HepG2 (cell line): Measurements from ENCODE around the gene TULP3. TPM values are rescaled to one million over a fixed set of nuclear protein-coding genes. Genes with fewer than 3 reads are reported as not detected.

Experiments
- ATF7 ChIP-seq, 2 experiments: fragments of 450-650 bp in 1 of 2; sonication (generic) in 1 of 2; formaldehyde crosslinking in 1 of 2; IDR thresholded peaks; 2 replicates each; pipeline versions ENCODE4 v1.4.0 to v1.6.1; 2016 to 2020; ENCODE audit warnings: antibody characterized with exemption in 1 of 2, mild to moderate bottlenecking in 1 of 2, missing genetic modification reagents in 1 of 2
- ATF7-NPFF ChIP-seq: sonication (generic); formaldehyde crosslinking; IDR thresholded peaks from 2 replicates; pipeline ENCODE4 v1.8.1; 2023; ENCODE audit warnings: mild to moderate bottlenecking, low read depth, missing genetic modification reagents, moderate library complexity
- CHD4 ChIP-seq: fragments of 200-600 bp; sonication (generic); IDR thresholded peaks from 2 replicates; pipeline ENCODE4 v1.7.0; 2017; ENCODE audit warnings: mild to moderate bottlenecking, low read length, borderline replicate concordance
- ERF ChIP-seq: IDR thresholded peaks from 2 replicates; pipeline ENCODE4 v1.6.1; 2018; ENCODE audit warnings: missing biosample characterization, missing genetic modification reagents
- JDP2 ChIP-seq: sonication (generic); formaldehyde crosslinking; IDR thresholded peaks from 2 replicates; pipeline ENCODE4 v1.8.1; 2022; ENCODE audit warnings: missing genetic modification reagents, borderline replicate concordance
- MAX ChIP-seq: IDR thresholded peaks from 2 replicates; pipeline ENCODE4 v1.6.1; 2012; ENCODE audit warnings: inconsistent platforms
- MBD4 ChIP-seq: IDR thresholded peaks from 2 replicates; pipeline ENCODE4 v1.6.1; 2012; ENCODE audit warnings: low read length, inconsistent platforms, borderline replicate concordance
- MEIS1 ChIP-seq: sonication (generic); formaldehyde crosslinking; IDR thresholded peaks from 2 replicates; pipeline ENCODE4 v1.9.0; 2021; ENCODE audit warnings: mild to moderate bottlenecking, missing genetic modification reagents, moderate library complexity, borderline replicate concordance
- RARA ChIP-seq: IDR thresholded peaks from 2 replicates; pipeline ENCODE4 v1.6.1; 2016; ENCODE audit warnings: missing genetic modification reagents, missing compliant biosample characterization
- SALL1 ChIP-seq: sonication (generic); formaldehyde crosslinking; IDR thresholded peaks from 2 replicates; pipeline ENCODE4 v1.8.0; 2022; ENCODE audit warnings: mild to moderate bottlenecking, missing genetic modification reagents
- SIN3B ChIP-seq: fragments of 150-350 bp; IDR thresholded peaks from 2 replicates; pipeline ENCODE4 v1.6.1; 2014; ENCODE audit warnings: low read length
- SNAPC5 ChIP-seq: sonication (generic); formaldehyde crosslinking; IDR thresholded peaks from 2 replicates; pipeline ENCODE4 v1.8.1; 2023; ENCODE audit warnings: mild to moderate bottlenecking, missing genetic modification reagents, borderline replicate concordance
- SP1 ChIP-seq, 2 experiments: fragments of 450-650 bp in 1 of 2; sonication (generic) in 1 of 2; formaldehyde crosslinking in 1 of 2; IDR thresholded peaks; 2 replicates each; pipeline versions ENCODE4 v1.4.0 to v1.6.1; 2016 to 2020; ENCODE audit warnings: missing genetic modification reagents in 1 of 2
- TFDP1 ChIP-seq: IDR thresholded peaks from 2 replicates; pipeline ENCODE4 v1.6.1; 2016; ENCODE audit warnings: missing compliant biosample characterization, missing genetic modification reagents, borderline replicate concordance
- ZNF142 ChIP-seq: sonication (generic); formaldehyde crosslinking; IDR thresholded peaks from 2 replicates; pipeline ENCODE4 v1.4.0; 2020; ENCODE audit warnings: missing genetic modification reagents
- ZNF24 ChIP-seq: fragments of 450-650 bp; IDR thresholded peaks from 2 replicates; pipeline ENCODE4 v1.6.1; 2017; ENCODE audit warnings: antibody characterized with exemption, mild to moderate bottlenecking
- ZNF296 ChIP-seq: sonication (generic); formaldehyde crosslinking; conservative IDR thresholded peaks from 2 replicates; pipeline ENCODE4 v1.5.0; 2020; ENCODE audit warnings: mild to moderate bottlenecking, missing genetic modification reagents
- ZNF550 ChIP-seq: sonication (generic); formaldehyde crosslinking; IDR thresholded peaks from 2 replicates; pipeline ENCODE4 v1.4.0; 2020; ENCODE audit warnings: mild to moderate bottlenecking, missing genetic modification reagents, borderline replicate concordance
- ZNF562 ChIP-seq: sonication (generic); formaldehyde crosslinking; IDR thresholded peaks from 2 replicates; pipeline ENCODE4 v1.8.0; 2022; ENCODE audit warnings: missing genetic modification reagents, borderline replicate concordance
- ZNF607 ChIP-seq: sonication (generic); formaldehyde crosslinking; IDR thresholded peaks from 2 replicates; pipeline ENCODE4 v1.5.1; 2020; ENCODE audit warnings: missing genetic modification reagents, mild to moderate bottlenecking, borderline replicate concordance
- ZNF644 ChIP-seq: IDR thresholded peaks from 2 replicates; pipeline ENCODE4 v1.6.1; 2016; ENCODE audit warnings: low read depth
- ZNF672 ChIP-seq: sonication (generic); formaldehyde crosslinking; IDR thresholded peaks from 2 replicates; pipeline ENCODE4 v1.8.1; 2022; ENCODE audit warnings: missing genetic modification reagents
- polyA plus RNA-seq, 8 experiments: library from polyadenylated mRNA; depleted of rRNA in 3 of 8; stranded (reverse) in 7 of 8; unstranded in 1 of 8; fragments of >200 nt; fragmentation: Illumina TruSeq in 4 of 8; extraction: Trizol in 4 of 8; gene quantifications; 2 replicates each; pipeline versions ENCODE4 v1.2.1 to v1.2.3, GENCODE V29; 2011 to 2016; ENCODE audit warnings: low read depth in 4 of 8, missing spikeins in 1 of 8, mixed read lengths in 1 of 8; ENCODE audit not compliant: insufficient read depth in 1 of 8
- total RNA-seq, 5 experiments: library from RNA; depleted of rRNA; stranded (reverse); fragments of >200 nt; fragmentation: Illumina TruSeq; extraction: Trizol; gene quantifications; 2 replicates each; pipeline ENCODE4 v1.2.3, GENCODE V29; 2016; ENCODE audit warnings: low read depth in 1 of 5

TULP3 gene
- total and polyA plus RNA-seq, 2 of the 13 experiments (the other 11 are each of a cell fraction or from before 2014, with no cell fraction given), result 11.2 to 13.2 TPM

- TF ChIP-seq MEIS1 (CRISPR knock-in tag) (no peak), ZNF607 (CRISPR knock-in tag) (no peak), SIN3B (peak; percentile 95), ATF7-NPFF (CRISPR knock-in tag) (peak; percentile 70; the same call in 1 of the 2 replicates), ERF (no peak), MBD4 (no peak), MAX (peak; percentile 83), JDP2 (CRISPR knock-in tag) (no peak), RARA (CRISPR knock-in tag) (no peak), ATF7 (IDR thresholded peaks at IDR 0.05) (no peak), ATF7 (CRISPR knock-in tag; IDR thresholded peaks at IDR 0.05) (no peak), SP1 (IDR thresholded peaks at IDR 0.05) (no peak), SP1 (CRISPR knock-in tag; IDR thresholded peaks at IDR 0.05) (no peak), SNAPC5 (CRISPR knock-in tag) (peak; percentile 46; the same call in 1 of the 2 replicates), ZNF24 (no peak), CHD4 (no peak), ZNF562 (CRISPR knock-in tag) (no peak), TFDP1 (CRISPR knock-in tag) (peak; percentile 97), ZNF142 (CRISPR knock-in tag) (peak; percentile 34; the same call in 1 of the 2 replicates), SALL1 (CRISPR knock-in tag) (no peak; the same call in none of the 2 replicates), ZNF672 (no peak), ZNF296 (CRISPR knock-in tag) (peak; percentile 59; the same call in 1 of the 2 replicates), ZNF644 (CRISPR knock-in tag) (no peak), ZNF550 (CRISPR knock-in tag) (no peak)
These were observed 13.4 kb upstream of the TULP3 start, which contains the start of the genes FOXM1 and RHNO1 (continued) for GRCh38 chr12:2877047-2877952.
